Measurements from ENCODE around the gene GPR84. TPM values are rescaled to one million over a fixed set of nuclear protein-coding genes. Genes with fewer than 3 reads are reported as not detected.
"Not testable (repeated sequence)": the region's sequence is repeated elsewhere in the genome, so short reads cannot be mapped to it uniquely, and the experiment has no call there.

The GPR84 gene
- polyA plus RNA-seq, 1 experiment = not detected

- no peak overlapping the region for H3K4me3 ChIP-seq (ENCODE audit: low read depth, low read length)
- no peaks in the 10 kb centered on the region for H3K27me3 ChIP-seq (ENCODE audit: control insufficient read depth, insufficient read depth, low read length)
- no peak for DNase-seq (ENCODE audit: low read depth, low spot score)
- TF ChIP-seq CTCF (IDR thresholded peaks at IDR 0.05; ENCODE audit: low read depth, low read length) = no peak; the same call in 1 of the 2 replicates
- H3K27ac ChIP-seq (ENCODE audit: low read depth, low read length) = no peak overlapping the region
- CTCF ChIA-PET = interaction anchor here (0.9 to 7.0 kb wide), 2 partner anchors 18 to 103 kb away, joined by 5 to 48 read pairs; no protein-coding TSS in a partner anchor
- POLR2A ChIA-PET = no interaction called here
- no peaks in the 10 kb centered on the region for H3K9me3 ChIP-seq (ENCODE audit: control insufficient read depth, insufficient read depth, low read length)
These were observed 9.0 kb downstream of the GPR84 start for GRCh38 chr12:54355104-54355815.

GRCh38 chr12:54354271-54354670, 10.0 kb downstream of the GPR84 start:
- H3K27ac ChIP-seq (ENCODE audit: low read depth, low read length); H3K27me3 ChIP-seq (ENCODE audit: control insufficient read depth, insufficient read depth, low read length); POLR2A ChIA-PET; H3K9me3 ChIP-seq (ENCODE audit: control insufficient read depth, insufficient read depth, low read length); H3K4me3 ChIP-seq (ENCODE audit: low read depth, low read length); DNase-seq (ENCODE audit: low read depth, low spot score): not testable (repeated sequence)
- CTCF ChIA-PET = interaction anchor here (0.6 to 1.7 kb wide), 4 partner anchors 29 to 102 kb away, joined by 3 to 7 read pairs (median 4); partner anchors contain the start of gene COPZ1

DNA sequence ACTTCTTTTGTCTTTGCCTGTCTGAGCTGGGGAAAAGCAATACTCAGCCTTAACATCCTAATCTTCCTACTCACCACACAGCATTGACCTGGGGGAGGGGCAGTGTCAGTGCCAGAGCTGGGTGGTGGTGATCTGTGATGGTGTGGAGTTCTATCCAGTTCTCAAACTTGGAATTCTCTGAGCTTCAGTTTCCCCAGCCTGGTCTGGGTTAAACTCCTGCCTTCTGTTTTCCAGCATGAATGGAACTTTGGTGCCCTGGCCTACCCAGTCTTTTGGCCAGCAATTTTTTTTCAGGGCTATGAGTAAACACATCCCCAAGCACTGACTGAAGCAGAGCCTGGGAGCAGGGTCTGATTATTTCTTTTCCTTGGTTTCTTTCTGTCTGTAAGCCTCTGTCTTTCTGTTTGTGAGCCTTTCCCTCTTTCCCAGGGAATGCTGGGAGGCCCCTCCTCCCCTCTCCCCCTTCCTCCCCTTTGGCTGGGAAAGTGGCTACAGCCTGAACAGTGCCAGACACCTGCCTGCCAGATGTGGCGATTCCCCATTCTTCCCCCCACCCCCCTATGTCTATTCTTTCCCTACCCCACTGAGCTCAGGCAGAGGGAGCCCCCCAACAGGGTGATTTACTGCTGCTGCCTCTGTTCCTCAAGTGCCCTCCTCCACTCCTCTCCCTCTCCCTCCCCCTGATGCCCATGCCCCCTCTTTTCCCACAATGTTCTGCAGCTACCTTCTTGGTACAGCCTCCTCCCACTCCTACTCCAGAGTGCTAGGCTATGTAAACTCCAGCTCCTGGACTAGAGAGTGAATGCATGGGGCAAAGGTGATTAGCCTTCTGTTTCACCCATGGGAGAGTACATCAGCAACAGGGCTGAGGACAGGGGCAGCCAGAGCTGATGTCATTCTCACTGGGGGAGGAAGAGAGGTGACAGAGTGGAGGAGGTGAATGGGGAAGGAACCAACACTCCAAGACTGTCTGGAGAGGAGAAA, 11.1 kb downstream of the GPR84 start:
- Histone ChIP-seq H3K27ac (ENCODE audit: low read depth, low read length) (peak overlapping the region; percentile 89), H3K9me3 (ENCODE audit: control insufficient read depth, insufficient read depth, low read length) (no peaks in the 10 kb centered on the region), H3K4me3 (ENCODE audit: low read depth, low read length) (no peak overlapping the region), H3K27me3 (ENCODE audit: control insufficient read depth, insufficient read depth, low read length) (no peaks in the 10 kb centered on the region)
- DNase-seq (ENCODE audit: low read depth, low spot score) = no peak
- TF ChIP-seq CTCF (IDR thresholded peaks at IDR 0.05; ENCODE audit: low read depth, low read length) = no peak
- ChIA-PET POLR2A (interaction anchor here (0.6 to 1.3 kb wide), 2 partner anchors 55 to 67 kb away, joined by 4 read pairs; no protein-coding TSS in a partner anchor), CTCF (interaction anchor here (0.7 to 2.2 kb wide), 10 partner anchors 15 to 139 kb away, joined by 3 to 9 read pairs (median 4); partner anchors contain the start of gene COPZ1)

DNA sequence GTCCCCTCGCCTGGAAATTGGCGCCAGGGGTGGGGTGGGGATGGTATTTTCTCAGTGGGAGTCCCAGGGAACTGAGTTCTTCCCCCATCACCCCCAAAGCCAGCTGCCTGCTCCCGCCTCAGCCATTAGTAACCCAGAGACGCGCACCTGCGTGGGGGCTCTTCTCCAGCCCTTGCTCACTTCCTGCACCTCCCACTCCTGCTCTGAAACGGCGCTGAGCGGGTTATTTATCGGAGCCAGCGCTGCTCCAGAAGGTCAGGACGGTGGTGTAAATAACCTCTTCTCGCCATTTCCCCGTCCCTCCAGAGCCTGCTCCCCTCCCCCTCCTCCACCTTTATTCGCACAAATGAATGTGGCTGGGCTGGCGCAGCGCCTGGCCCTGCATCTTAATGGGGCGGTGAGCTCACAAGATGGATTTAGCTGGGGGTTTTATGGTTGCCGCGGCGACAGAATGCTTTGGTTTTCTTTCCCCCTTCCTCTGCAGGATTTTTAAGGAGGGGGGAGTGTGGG, 12.2 kb downstream of the GPR84 start:
- TF ChIP-seq CTCF (IDR thresholded peaks at IDR 0.05; ENCODE audit: low read depth, low read length) = no peak
- H3K27ac ChIP-seq (ENCODE audit: low read depth, low read length) = peak overlapping the region; percentile 89
- CTCF ChIA-PET = interaction anchor here (0.5 to 2.2 kb wide), 7 partner anchors 16 to 138 kb away, joined by 3 to 9 read pairs (median 4); partner anchors contain the start of gene COPZ1

GRCh38 chr12:54351341-54351740, 12.9 kb downstream of the GPR84 start:
- no peak for DNase-seq (ENCODE audit: low read depth, low spot score)
- POLR2A ChIA-PET = no interaction called here
- TF ChIP-seq CTCF (IDR thresholded peaks at IDR 0.05; ENCODE audit: low read depth, low read length) = no peak
- no peak overlapping the region for H3K4me3 ChIP-seq (ENCODE audit: low read depth, low read length)
- peak overlapping the region; percentile 89 for H3K27ac ChIP-seq (ENCODE audit: low read depth, low read length)
- no peaks in the 10 kb centered on the region for H3K9me3 ChIP-seq (ENCODE audit: control insufficient read depth, insufficient read depth, low read length)
- CTCF ChIA-PET = interaction anchor here (1.0 to 1.4 kb wide), 3 partner anchors 15 to 137 kb away, joined by 4 to 7 read pairs (median 6); no protein-coding TSS in a partner anchor
- H3K27me3 ChIP-seq (ENCODE audit: control insufficient read depth, insufficient read depth, low read length) = no peaks in the 10 kb centered on the region

More for the DNA sequence above, 12.2 kb downstream of the GPR84 start:
- Histone ChIP-seq H3K27me3 (ENCODE audit: control insufficient read depth, insufficient read depth, low read length) (no peaks in the 10 kb centered on the region), H3K4me3 (ENCODE audit: low read depth, low read length) (peak overlapping the region; percentile 10; the same call in 1 of the 2 replicates), H3K9me3 (ENCODE audit: control insufficient read depth, insufficient read depth, low read length) (no peaks in the 10 kb centered on the region)
- POLR2A ChIA-PET = no interaction called here
- DNase-seq (ENCODE audit: low read depth, low spot score) = no peak

All from AG04450 (cell line).